Measurements from ENCODE around the gene LARP4B.

LARP4B gene

DNA sequence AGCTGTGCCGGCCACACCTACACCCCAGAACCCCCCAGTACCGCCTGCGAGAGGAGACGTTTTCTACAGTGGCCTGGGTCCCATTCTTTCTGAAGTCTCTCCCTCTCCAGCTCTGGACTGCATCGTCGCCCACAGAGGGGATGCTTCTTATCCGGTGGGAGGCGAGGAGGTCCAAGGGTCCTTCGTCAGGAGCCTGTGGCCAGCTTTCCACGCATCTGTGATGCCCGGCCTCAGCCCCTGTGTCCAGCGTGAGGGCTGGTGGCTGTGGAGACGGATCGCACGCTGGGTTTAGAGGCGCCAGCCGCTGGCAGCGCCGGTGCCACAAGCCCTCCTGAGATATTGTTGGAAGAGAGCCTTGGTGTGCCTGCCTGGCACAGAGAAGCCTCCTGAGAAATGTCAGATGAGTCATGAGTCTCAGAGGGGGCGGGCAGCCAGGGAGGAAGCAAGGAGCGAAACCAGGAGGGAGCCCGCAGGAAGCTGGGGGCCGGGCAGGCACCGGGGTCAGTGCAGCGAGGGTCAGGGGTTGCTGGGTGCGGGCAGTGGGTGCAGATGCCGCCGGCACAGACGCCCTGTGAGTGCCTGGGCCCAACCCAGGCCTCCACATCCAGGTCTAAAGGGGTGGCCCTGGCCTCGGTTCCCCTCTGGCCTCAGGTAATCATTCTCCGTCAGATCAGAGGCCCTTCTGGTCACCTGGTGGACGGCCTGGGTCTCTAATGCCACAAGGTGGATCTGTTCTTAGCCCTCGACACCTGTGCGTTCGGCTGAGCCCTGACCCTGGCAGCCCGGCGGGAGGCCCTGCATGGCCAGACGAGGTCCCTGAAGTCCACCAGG is 156.0 kb downstream of the LARP4B start:
- no peak for DNase-seq (ENCODE audit: low read depth, low spot score)
- no peak for TF ChIP-seq CTCF (IDR thresholded peaks at IDR 0.05; ENCODE audit: insufficient read depth, low read length, missing control alignments)
- ChIA-PET CTCF (interaction anchor here (1.3 to 2.0 kb wide), 3 partner anchors 10 to 265 kb away, joined by 4 to 6 read pairs (median 4); no protein-coding TSS in a partner anchor), POLR2A (no interaction called here)
- H3K4me3 ChIP-seq (ENCODE audit: low read depth, low read length): no peak overlapping the region

GRCh38 chr10:774661-775244 is 156.8 kb downstream of the LARP4B start:
- TF ChIP-seq CTCF (IDR thresholded peaks at IDR 0.05; ENCODE audit: insufficient read depth, low read length, missing control alignments): no peak
- CTCF ChIA-PET: interaction anchor here (1.5 to 2.0 kb wide), 2 partner anchors 14 to 264 kb away, joined by 4 to 6 read pairs; no protein-coding TSS in a partner anchor

DNA sequence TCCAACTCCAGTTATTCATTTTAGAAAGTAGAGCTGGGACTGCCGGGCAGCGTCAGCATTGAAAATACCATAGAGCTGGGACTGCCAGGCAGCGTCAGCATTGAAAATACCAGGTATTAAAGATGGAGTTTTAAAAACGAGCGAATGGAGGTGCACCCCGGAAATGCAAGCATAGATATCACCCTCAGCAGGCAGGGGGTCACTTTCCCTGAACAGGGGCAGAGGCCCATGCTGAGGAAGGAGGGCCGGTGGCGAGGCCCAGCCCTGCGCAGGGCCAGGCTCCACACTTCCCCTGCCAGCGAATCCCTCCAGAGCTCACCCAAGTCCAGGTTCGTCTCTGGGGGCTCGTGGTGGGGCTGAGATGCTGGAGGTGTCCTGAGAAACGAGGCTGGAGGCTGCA is 157.3 kb downstream of the LARP4B start:
- H3K4me3 ChIP-seq (ENCODE audit: low read depth, low read length): no peak overlapping the region
- ChIA-PET POLR2A (no interaction called here), CTCF (interaction anchor here (1.2 to 2.0 kb wide), 3 partner anchors 12 to 264 kb away, joined by 3 to 6 read pairs (median 4); no protein-coding TSS in a partner anchor)
- TF ChIP-seq CTCF (IDR thresholded peaks at IDR 0.05; ENCODE audit: insufficient read depth, low read length, missing control alignments): no peak
- DNase-seq (ENCODE audit: low read depth, low spot score): no peak

More at GRCh38 chr10:774661-775244, 156.8 kb downstream of the LARP4B start:
- H3K4me3 ChIP-seq (ENCODE audit: low read depth, low read length): no peak overlapping the region
- DNase-seq (ENCODE audit: low read depth, low spot score): no peak
- POLR2A ChIA-PET: no interaction called here

GRCh38 chr10:773562-774161 is 157.8 kb downstream of the LARP4B start:
- ChIA-PET CTCF (interaction anchor here (1.2 to 2.0 kb wide), 3 partner anchors 12 to 263 kb away, joined by 3 to 6 read pairs (median 4); no protein-coding TSS in a partner anchor), POLR2A (no interaction called here)
- H3K4me3 ChIP-seq (ENCODE audit: low read depth, low read length): no peak overlapping the region
- DNase-seq (ENCODE audit: low read depth, low spot score): no peak
- no peak for TF ChIP-seq CTCF (IDR thresholded peaks at IDR 0.05; ENCODE audit: insufficient read depth, low read length, missing control alignments)

DNA sequence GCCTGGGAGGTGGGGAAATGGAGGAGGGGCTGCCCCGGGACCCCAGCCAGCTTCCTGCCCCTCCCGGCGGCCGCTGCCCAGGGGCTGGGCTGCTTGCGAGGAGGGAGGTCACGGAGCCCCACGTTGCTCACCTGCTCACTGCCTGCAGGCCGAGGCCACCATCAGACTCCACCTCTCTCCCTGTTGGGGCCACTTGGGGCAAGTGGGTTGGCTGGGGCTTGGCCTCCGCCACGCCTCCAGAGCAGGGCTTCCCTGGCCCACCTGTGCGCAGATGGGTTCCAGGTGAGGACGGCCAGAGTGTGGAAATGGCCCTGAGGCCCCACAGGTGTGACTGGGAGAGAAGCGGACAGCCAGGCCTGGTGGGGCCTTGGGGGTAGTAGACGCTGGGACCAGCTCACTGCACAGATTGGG is 159.3 kb downstream of the LARP4B start:
- CTCF ChIA-PET: interaction anchor here (0.9 kb wide), 1 partner anchor 207 kb away, joined by 3 read pairs; no protein-coding TSS in a partner anchor
- no peak for TF ChIP-seq CTCF (IDR thresholded peaks at IDR 0.05; ENCODE audit: insufficient read depth, low read length, missing control alignments)
- H3K4me3 ChIP-seq (ENCODE audit: low read depth, low read length): no peak overlapping the region
- POLR2A ChIA-PET: no interaction called here
- no peak for DNase-seq (ENCODE audit: low read depth, low spot score)

GRCh38 chr10:771647-772046 is 159.9 kb downstream of the LARP4B start:
- no peak for DNase-seq (ENCODE audit: low read depth, low spot score)
- ChIA-PET POLR2A (no interaction called here), CTCF (interaction anchor here (0.9 kb wide), 1 partner anchor 206 kb away, joined by 3 read pairs; no protein-coding TSS in a partner anchor)
- H3K4me3 ChIP-seq (ENCODE audit: low read depth, low read length): no peak overlapping the region
- TF ChIP-seq CTCF (IDR thresholded peaks at IDR 0.05; ENCODE audit: insufficient read depth, low read length, missing control alignments): no peak

Measured in AG04449 (cell line).